8988T (cell line): ENCODE results near the gene ANKAR.
"Not testable (repeated sequence)": the region's sequence is repeated elsewhere in the genome, so short reads cannot be mapped to it uniquely, and the experiment has no call there.

Experiments used
- DNase-seq: peaks from one replicate; pipeline ENCODE4 v3.0.0; 2011

Gene ANKAR

GRCh38 chr2:189674374-189675112 is at the start of gene ANKAR:
ANKAR (plus strand) TSS chr2:189674670; CDS start chr2:189676491, 1,821 bp downstream.
- DNase-seq = peak; percentile 73

GRCh38 chr2:189625636-189626035 is 48.8 kb upstream of the ANKAR start:
- DNase-seq = no peak

GRCh38 chr2:189627789-189628188 is 46.7 kb upstream of the ANKAR start:
- DNase-seq = no peak

GRCh38 chr2:189628817-189629530 is 45.5 kb upstream of the ANKAR start:
- DNase-seq = no peak

- DNase-seq = no peak
Measured at GRCh38 chr2:189629531-189630453, 44.7 kb upstream of the ANKAR start.

GRCh38 chr2:189631849-189632248 is 42.6 kb upstream of the ANKAR start:
- no peak for DNase-seq

- DNase-seq = no peak
Measured at GRCh38 chr2:189633392-189633811, 41.1 kb upstream of the ANKAR start.

GRCh38 chr2:189635353-189635752 is 39.1 kb upstream of the ANKAR start:
- DNase-seq = no peak

GRCh38 chr2:189638301-189639006 is 36.0 kb upstream of the ANKAR start:
- DNase-seq = no peak

- DNase-seq = no peak
Measured at GRCh38 chr2:189639007-189639609, 35.4 kb upstream of the ANKAR start.

GRCh38 chr2:189641002-189641401 is 33.5 kb upstream of the ANKAR start:
- DNase-seq = no peak

- no peak for DNase-seq
Measured at GRCh38 chr2:189641590-189641989, 32.9 kb upstream of the ANKAR start.

GRCh38 chr2:189646521-189646920 is 27.9 kb upstream of the ANKAR start:
- no peak for DNase-seq

GRCh38 chr2:189648846-189649509 is 25.5 kb upstream of the ANKAR start:
- no peak for DNase-seq

- DNase-seq = no peak
Measured at GRCh38 chr2:189651284-189651683, 23.2 kb upstream of the ANKAR start.

GRCh38 chr2:189653464-189653863 is 21.0 kb upstream of the ANKAR start:
- not testable (repeated sequence) for DNase-seq

- no peak for DNase-seq
Measured at GRCh38 chr2:189654641-189655040, 19.8 kb upstream of the ANKAR start.

- no peak for DNase-seq
Measured at GRCh38 chr2:189657867-189658266, 16.6 kb upstream of the ANKAR start.

GRCh38 chr2:189658306-189659212 is 15.9 kb upstream of the ANKAR start:
- no peak for DNase-seq

GRCh38 chr2:189659734-189660133 is 14.7 kb upstream of the ANKAR start:
- no peak for DNase-seq

- DNase-seq = no peak
Measured at GRCh38 chr2:189660803-189661147, 13.7 kb upstream of the ANKAR start.
